B cell (primary cell): ENCODE results near the gene CHST9. TPM values are rescaled to one million over a fixed set of nuclear protein-coding genes. Genes with fewer than 3 reads are reported as not detected.

ENCODE experiments used
- ATAC-seq: fragments of 200-7000 bp; cut with Tn5 transposase; one replicate; pipeline ENCODE4 v1.10.0; 2021; ENCODE audit warnings: low read depth, mild to moderate bottlenecking, moderate number of reproducible peaks, moderate library complexity
- CTCF ChIA-PET: fragments of 350-600 bp; sonication (Branson Sonifier 250); formaldehyde crosslinking; loops from one replicate; lab custom pipeline; 2021; ENCODE audit warnings: antibody characterized with exemption, inconsistent platforms; lab: Charles Lee
- POLR2A ChIA-PET: fragments of 350-600 bp; sonication (Branson Sonifier 250); formaldehyde crosslinking; loops from one replicate; lab custom pipeline; 2021; ENCODE audit warnings: antibody characterized with exemption; lab: Charles Lee
- DNase-seq: peaks from one replicate; pipeline ENCODE4 v3.0.0; 2013
- H2AFZ ChIP-seq: 2 replicates; pipeline ENCODE4 v1.6.1; 2012; ENCODE audit warnings: mild to moderate bottlenecking, low read depth, low read length; ENCODE audit not compliant: insufficient read depth, poor library complexity, severe bottlenecking
- H3K27ac ChIP-seq, 2 donors: 1 replicate in 1 of 2; 2 replicates in 1 of 2; pipeline ENCODE4 v1.5.1; 2012 to 2013; ENCODE audit warnings: low read length in 2 of 2, mild to moderate bottlenecking in 2 of 2, moderate library complexity in 1 of 2
- H3K27me3 ChIP-seq, 4 experiments: fragments of 200-600 bp in 1 of 4; sonication (generic) in 1 of 4; replicated peaks in 1 of 4; 1 replicate in 2 of 4; 2 replicates in 2 of 4; pipeline versions ENCODE4 v1.6.1 to v1.7.0; 2013 to 2016; ENCODE audit warnings: low read length in 3 of 4, mild to moderate bottlenecking in 2 of 4, mixed read lengths in 1 of 4, moderate library complexity in 1 of 4; ENCODE audit not compliant: insufficient read depth in 4 of 4, control insufficient read depth in 3 of 4; ENCODE audit errors: control extremely low read depth in 1 of 4
- H3K36me3 ChIP-seq, 2 experiments: replicated peaks in 1 of 2; 1 replicate in 1 of 2; 2 replicates in 1 of 2; pipeline versions ENCODE4 v1.6.1 to v1.7.1; 2013; ENCODE audit warnings: low read length in 1 of 2; ENCODE audit not compliant: insufficient read depth in 2 of 2, control insufficient read depth in 1 of 2; ENCODE audit errors: control extremely low read depth in 1 of 2, extremely low read depth in 1 of 2
- H3K4me1 ChIP-seq, 2 donors: fragments of 200-600 bp in 1 of 2; sonication (generic) in 1 of 2; 1 replicate in 1 of 2; 2 replicates in 1 of 2; pipeline versions ENCODE4 v1.5.1 to v1.6.1; 2013 to 2017; ENCODE audit warnings: low read length in 2 of 2; ENCODE audit not compliant: control insufficient read depth in 2 of 2, insufficient read depth in 2 of 2
- H3K4me2 ChIP-seq: replicated peaks from 2 replicates; pipeline ENCODE3; 2012; ENCODE audit warnings: mild to moderate bottlenecking, low read depth, low read length; ENCODE audit not compliant: poor library complexity, severe bottlenecking
- H3K4me3 ChIP-seq, 5 experiments: fragments of 200-600 bp in 1 of 5; sonication (generic) in 1 of 5; 1 replicate in 3 of 5; 2 replicates in 2 of 5; pipeline versions ENCODE4 v1.5.1 to v1.7.0; 2011 to 2016; ENCODE audit warnings: low read length in 4 of 5, mild to moderate bottlenecking in 4 of 5, low read depth in 2 of 5, control low read depth in 1 of 5, moderate library complexity in 1 of 5; ENCODE audit not compliant: insufficient read depth in 1 of 5; ENCODE audit errors: control extremely low read depth in 1 of 5, extremely low read depth in 1 of 5
- H3K79me2 ChIP-seq: fragments of 200-600 bp; sonication (generic); one replicate; pipeline ENCODE4 v1.6.0; 2016; ENCODE audit warnings: low read length; ENCODE audit not compliant: control insufficient read depth, insufficient read depth
- H3K9ac ChIP-seq: fragments of 200-600 bp; sonication (generic); 2 replicates; pipeline ENCODE4 v1.6.1; 2017; ENCODE audit warnings: mild to moderate bottlenecking, low read length, moderate library complexity
- H3K9me3 ChIP-seq, 3 donors: one replicate each; pipeline versions ENCODE4 v1.6.1 to v1.7.1; 2013; ENCODE audit warnings: low read length in 2 of 3; ENCODE audit not compliant: control insufficient read depth in 2 of 3, insufficient read depth in 1 of 3; ENCODE audit errors: control extremely low read depth in 1 of 3
- H4K20me1 ChIP-seq: 2 replicates; pipeline ENCODE4 v1.6.0; 2012; ENCODE audit warnings: mild to moderate bottlenecking, low read length; ENCODE audit not compliant: insufficient read depth, control insufficient read depth, poor library complexity, severe bottlenecking
- H3K27ac Mint-ChIP-seq: one replicate; pipeline ENCODE4 v1.8.0; 2021; ENCODE audit warnings: mixed read lengths
- H3K27me3 Mint-ChIP-seq: one replicate; pipeline ENCODE4 v1.8.0; 2021; ENCODE audit warnings: mixed read lengths
- H3K4me1 Mint-ChIP-seq: one replicate; pipeline ENCODE4 v1.8.0; 2021; ENCODE audit warnings: mixed read lengths
- H3K4me3 Mint-ChIP-seq: one replicate; pipeline ENCODE4 v1.8.0; 2021; ENCODE audit warnings: mixed read lengths
- H3K9me3 Mint-ChIP-seq: one replicate; pipeline ENCODE4 v1.8.0; 2022; ENCODE audit warnings: mixed read lengths; ENCODE audit not compliant: insufficient read depth
- EZH2 ChIP-seq: IDR thresholded peaks from 2 replicates; pipeline ENCODE4 v1.6.1; 2012; ENCODE audit warnings: borderline replicate concordance, low read depth, mild to moderate bottlenecking, moderate library complexity, low read length; ENCODE audit not compliant: insufficient read depth, poor library complexity, severe bottlenecking
- WGBS: methylation state at CpG from one replicate; pipeline ENCODE4 v1.1.5; 2013; ENCODE audit warnings: missing lambda C conversion rate; ENCODE audit not compliant: insufficient coverage; 5-methylcytosine and 5-hydroxymethylcytosine counted together
- intact Hi-C: fragments of 100-400 bp; cut with micrococcal nuclease; formaldehyde crosslinking; loops from one replicate; pipeline ENCODE4 v1.10.0; 2022
- polyA plus RNA-seq: library from polyadenylated mRNA; depleted of rRNA; stranded (reverse); fragments of >200 nt; gene quantifications from 2 replicates; pipeline ENCODE4 v1.2.3, GENCODE V29; 2012
- total RNA-seq, 2 donors: library from RNA; stranded (reverse); fragments of 120-200 nt in 1 of 2; gene quantifications; 1 replicate in 1 of 2; 2 replicates in 1 of 2; pipeline versions ENCODE4 v1.2.3 to v1.2.4, GENCODE V29; 2013 to 2022
- TF ChIP-seq, protein P1 (sequence below): fragments of 200-600 bp; IDR thresholded peaks from one replicate; pipeline ENCODE4 v1.8.0; 2022; ENCODE audit warnings: antibody characterized with exemption, mild to moderate bottlenecking

The CHST9 gene
- total and polyA plus RNA-seq, 2 donors (not counting 1 experiment from before 2014, with no cell fraction given) = not detected

DNA sequence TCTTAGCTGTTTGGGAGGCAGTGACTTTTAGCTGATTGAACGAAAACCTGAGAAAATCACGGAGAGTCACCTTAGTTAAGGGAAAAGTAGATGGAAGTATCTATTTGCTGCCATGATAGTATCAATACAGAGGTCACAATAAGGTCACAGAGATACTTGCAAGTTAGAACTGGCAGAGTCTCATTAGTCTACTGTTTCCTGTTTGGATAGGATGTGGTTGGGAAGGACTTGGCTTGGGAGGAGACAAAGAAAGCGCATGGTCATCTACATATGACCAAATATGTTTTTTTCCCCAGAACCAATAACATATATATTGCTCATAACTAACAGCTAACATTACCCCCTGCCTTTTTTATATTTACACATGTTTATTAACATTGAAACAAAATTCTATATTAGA lies 241.2 kb downstream of the CHST9 start:
- H3K27me3 Mint-ChIP-seq = peaks cover 3% of the 10 kb centered on the region
- H3K9me3 Mint-ChIP-seq = no peaks in the 10 kb centered on the region
- CTCF ChIA-PET = no interaction called here

DNA sequence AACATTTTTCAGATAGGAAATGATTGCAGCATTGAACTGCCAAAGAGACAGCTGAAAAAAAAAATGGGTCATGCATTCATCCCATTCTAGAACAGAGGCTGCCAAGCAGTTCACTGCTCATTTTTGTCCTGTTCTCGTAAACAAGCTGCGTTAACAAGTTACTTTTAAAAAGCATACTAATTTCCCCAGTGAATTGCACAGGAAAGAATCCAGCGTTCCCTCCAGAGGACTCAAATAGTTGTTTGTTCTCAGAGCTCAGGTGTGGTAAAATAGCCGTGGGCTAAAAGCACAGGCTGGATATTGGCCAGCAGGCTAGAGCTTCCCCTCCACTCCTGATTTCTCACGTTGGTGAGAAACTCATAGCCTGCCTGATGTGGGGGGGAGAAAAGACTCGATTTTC lies 243.5 kb downstream of the CHST9 start:
- Histone ChIP-seq H3K36me3 (no peaks in the 10 kb centered on the region), H3K9ac (no peak overlapping the region), H2AFZ (no peak overlapping the region), H4K20me1 (no peaks in the 10 kb centered on the region), H3K27me3 (no peaks in the 10 kb centered on the region), H3K4me2 (no peak overlapping the region), H3K4me1 (no peaks in the 10 kb centered on the region), H3K27ac (no peak overlapping the region), H3K9me3 (no peaks in the 10 kb centered on the region), H3K4me3 (no peak overlapping the region), H3K79me2 (no peaks in the 10 kb centered on the region)
- Mint-ChIP-seq H3K9me3 (no peaks in the 10 kb centered on the region), H3K4me1 (no peaks in the 10 kb centered on the region), H3K27ac (no peak overlapping the region), H3K27me3 (peaks cover 3% of the 10 kb centered on the region), H3K4me3 (no peak overlapping the region)
- ChIA-PET POLR2A (no interaction called here), CTCF (no interaction called here)
- DNase-seq (no peak), ATAC-seq (no peak)
- intact Hi-C loops = no loop called here
- TF ChIP-seq, protein P1, sequence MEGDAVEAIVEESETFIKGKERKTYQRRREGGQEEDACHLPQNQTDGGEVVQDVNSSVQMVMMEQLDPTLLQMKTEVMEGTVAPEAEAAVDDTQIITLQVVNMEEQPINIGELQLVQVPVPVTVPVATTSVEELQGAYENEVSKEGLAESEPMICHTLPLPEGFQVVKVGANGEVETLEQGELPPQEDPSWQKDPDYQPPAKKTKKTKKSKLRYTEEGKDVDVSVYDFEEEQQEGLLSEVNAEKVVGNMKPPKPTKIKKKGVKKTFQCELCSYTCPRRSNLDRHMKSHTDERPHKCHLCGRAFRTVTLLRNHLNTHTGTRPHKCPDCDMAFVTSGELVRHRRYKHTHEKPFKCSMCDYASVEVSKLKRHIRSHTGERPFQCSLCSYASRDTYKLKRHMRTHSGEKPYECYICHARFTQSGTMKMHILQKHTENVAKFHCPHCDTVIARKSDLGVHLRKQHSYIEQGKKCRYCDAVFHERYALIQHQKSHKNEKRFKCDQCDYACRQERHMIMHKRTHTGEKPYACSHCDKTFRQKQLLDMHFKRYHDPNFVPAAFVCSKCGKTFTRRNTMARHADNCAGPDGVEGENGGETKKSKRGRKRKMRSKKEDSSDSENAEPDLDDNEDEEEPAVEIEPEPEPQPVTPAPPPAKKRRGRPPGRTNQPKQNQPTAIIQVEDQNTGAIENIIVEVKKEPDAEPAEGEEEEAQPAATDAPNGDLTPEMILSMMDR = no peak
- TF ChIP-seq EZH2 = no peak
- WGBS = 100% methylated on average over 1 of the region's 6 CpGs

More for the DNA sequence above, 241.2 kb downstream of the CHST9 start:
- H2AFZ ChIP-seq = no peak overlapping the region
- H3K4me3 ChIP-seq = no peak overlapping the region
- H3K9ac ChIP-seq = no peak overlapping the region
- intact Hi-C loops = no loop called here
- no peak overlapping the region for H3K27ac Mint-ChIP-seq
- no peak for DNase-seq
- no peaks in the 10 kb centered on the region for H3K9me3 ChIP-seq
- no peak overlapping the region for H3K4me2 ChIP-seq
- no peaks in the 10 kb centered on the region for H4K20me1 ChIP-seq
- H3K4me1 Mint-ChIP-seq = no peaks in the 10 kb centered on the region
- H3K27me3 ChIP-seq = no peaks in the 10 kb centered on the region
- H3K27ac ChIP-seq = no peak overlapping the region
- no peak overlapping the region for H3K4me3 Mint-ChIP-seq
- no peaks in the 10 kb centered on the region for H3K4me1 ChIP-seq
- TF ChIP-seq, protein P1 = no peak
- no peak for TF ChIP-seq EZH2
- ATAC-seq = no peak
- 92% methylated on average over 2 of the region's 3 CpGs for WGBS
- H3K79me2 ChIP-seq = no peaks in the 10 kb centered on the region
- H3K36me3 ChIP-seq = no peaks in the 10 kb centered on the region
- POLR2A ChIA-PET = no interaction called here
